GM12874 (cell line): ENCODE results near the gene TIPRL.

Experiments used
- CTCF ChIP-seq: IDR thresholded peaks from 2 replicates; pipeline ENCODE4 v1.5.1; 2011; ENCODE audit warnings: low read depth, mild to moderate bottlenecking, control low read depth, low read length, moderate library complexity; ENCODE audit not compliant: insufficient read depth

TIPRL gene

GRCh38 chr1:168179438-168180147 lies 831 bp downstream of the TIPRL start:
- TF ChIP-seq CTCF: no peak

GRCh38 chr1:168180148-168180524 lies 1.4 kb downstream of the TIPRL start:
- TF ChIP-seq CTCF: no peak

GRCh38 chr1:168187177-168187576 lies 8.4 kb downstream of the TIPRL start:
- TF ChIP-seq CTCF: no peak

- TF ChIP-seq CTCF: no peak
Measured at GRCh38 chr1:168190403-168190802, 11.6 kb downstream of the TIPRL start.

GRCh38 chr1:168195199-168196135 lies 16.7 kb downstream of the TIPRL start:
- TF ChIP-seq CTCF: no peak

GRCh38 chr1:168199056-168199455 lies 20.3 kb downstream of the TIPRL start:
- TF ChIP-seq CTCF: no peak

- TF ChIP-seq CTCF: no peak
Measured at GRCh38 chr1:168202941-168203654, 24.3 kb downstream of the TIPRL start.
